Smooth muscle cell (in vitro differentiated cells): ENCODE results near the gene BCAS1. TPM values are rescaled to one million over a fixed set of nuclear protein-coding genes. Genes with fewer than 3 reads are reported as not detected.

Experiments
- DNase-seq: peaks from one replicate; lab custom pipeline; 2025; ENCODE audit not compliant: unreplicated experiment; lab: John Stamatoyannopoulos, UW
- H2AFZ ChIP-seq: fragments of 200-600 bp; sonication (generic); 2 replicates; pipeline ENCODE4 v1.6.0; 2016; ENCODE audit warnings: antibody characterized with exemption, low read depth, mild to moderate bottlenecking
- H3F3A ChIP-seq: fragments of 200-600 bp; sonication (generic); 2 replicates; pipeline ENCODE4 v1.6.0; 2017; ENCODE audit warnings: antibody characterized with exemption, low read depth
- H3K27ac ChIP-seq: fragments of 200-600 bp; sonication (generic); 2 replicates; pipeline ENCODE4 v1.5.1; 2016; ENCODE audit warnings: low read depth, mild to moderate bottlenecking
- H3K27me3 ChIP-seq: fragments of 200-600 bp; sonication (generic); 2 replicates; pipeline ENCODE4 v1.6.1; 2016; ENCODE audit warnings: low read depth, mild to moderate bottlenecking
- H3K36me3 ChIP-seq: fragments of 200-600 bp; sonication (generic); 2 replicates; pipeline ENCODE4 v1.5.1; 2016; ENCODE audit warnings: low read depth
- H3K4me1 ChIP-seq: fragments of 200-600 bp; sonication (generic); 2 replicates; pipeline ENCODE4 v1.5.1; 2016; ENCODE audit warnings: low read depth
- H3K4me2 ChIP-seq: fragments of 200-600 bp; sonication (generic); 2 replicates; pipeline ENCODE4 v1.6.0; 2016; ENCODE audit warnings: mild to moderate bottlenecking
- H3K4me3 ChIP-seq: fragments of 200-600 bp; sonication (generic); 2 replicates; pipeline ENCODE4 v1.5.1; 2016; ENCODE audit warnings: mild to moderate bottlenecking
- H3K79me2 ChIP-seq: fragments of 200-600 bp; sonication (generic); 2 replicates; pipeline ENCODE4 v1.6.0; 2016; ENCODE audit warnings: low read depth, mild to moderate bottlenecking
- H3K9ac ChIP-seq: fragments of 200-600 bp; sonication (generic); 2 replicates; pipeline ENCODE4 v1.6.0; 2016; ENCODE audit warnings: low read depth
- H3K9me3 ChIP-seq: fragments of 200-600 bp; sonication (generic); replicated peaks from 2 replicates; pipeline ENCODE4 v1.5.1; 2016; ENCODE audit warnings: low read depth
- H4K20me1 ChIP-seq: fragments of 200-600 bp; sonication (generic); 2 replicates; pipeline ENCODE4 v1.6.0; 2016; ENCODE audit warnings: low read depth
- WGBS: methylation state at CpG from one replicate; pipeline ENCODE4 v1.1.7; 2016; ENCODE audit warnings: low lambda C conversion rate; 5-methylcytosine and 5-hydroxymethylcytosine counted together
- polyA plus RNA-seq: library from polyadenylated mRNA; unstranded; fragments of >200 nt; fragmentation: Nextera tagmentation; extraction: Ambion mirVana; gene quantifications from 2 replicates; pipeline ENCODE4 v1.2.1, GENCODE V29; 2016
- total RNA-seq: library from RNA; depleted of rRNA; stranded (reverse); fragments of >200 nt; gene quantifications from 2 replicates; pipeline ENCODE4 v1.2.3, GENCODE V29; 2014
- TF ChIP-seq, protein P1 (sequence below): fragments of 200-600 bp; sonication (generic); IDR thresholded peaks from 2 replicates; pipeline ENCODE4 v1.5.1; 2017; ENCODE audit warnings: borderline replicate concordance, mild to moderate bottlenecking, antibody characterized with exemption; ENCODE audit not compliant: insufficient read depth, poor library complexity, severe bottlenecking

The BCAS1 gene
- total and polyA plus RNA-seq, 2 experiments from 2014 or later, result 0.09 to 0.15 TPM

DNA sequence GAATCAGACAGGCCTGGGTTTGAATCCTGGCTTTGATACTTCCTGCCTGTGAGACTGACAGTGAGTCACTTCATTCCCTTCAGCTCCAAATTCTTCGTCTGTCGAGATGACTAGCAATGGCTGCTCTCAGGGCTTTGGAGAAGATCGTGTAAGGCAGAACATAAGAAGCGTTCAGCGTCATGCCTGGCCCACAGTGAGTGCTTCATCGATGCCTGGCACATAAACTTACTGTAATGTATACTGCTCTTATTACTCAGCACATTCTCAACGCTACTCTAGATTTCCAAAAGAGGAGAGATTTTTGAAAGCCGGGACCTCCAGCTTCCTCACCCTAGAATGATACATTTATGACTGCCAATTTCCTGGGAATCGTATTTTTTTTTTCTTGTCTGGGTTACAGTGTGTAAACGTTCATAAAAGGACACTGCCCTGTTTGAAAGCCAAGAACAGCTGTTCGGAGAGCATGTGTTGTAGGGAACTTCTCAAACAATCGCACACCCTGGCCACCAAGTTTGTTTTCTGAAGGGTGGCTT lies 16.2 kb upstream of the BCAS1 start:
- Histone ChIP-seq H3K9ac (no peak overlapping the region), H3K9me3 (no peaks in the 10 kb centered on the region), H3K27me3 (no peaks in the 10 kb centered on the region), H3K4me1 (no peaks in the 10 kb centered on the region), H3K27ac (peak overlapping the region; percentile 32), H3K4me3 (no peak overlapping the region), H3K79me2 (no peaks in the 10 kb centered on the region), H3K4me2 (no peak overlapping the region), H3F3A (no peaks in the 10 kb centered on the region), H4K20me1 (no peaks in the 10 kb centered on the region), H3K36me3 (no peaks in the 10 kb centered on the region), H2AFZ (peak overlapping the region; percentile 61)
- no peak for DNase-seq
- TF ChIP-seq, protein P1, sequence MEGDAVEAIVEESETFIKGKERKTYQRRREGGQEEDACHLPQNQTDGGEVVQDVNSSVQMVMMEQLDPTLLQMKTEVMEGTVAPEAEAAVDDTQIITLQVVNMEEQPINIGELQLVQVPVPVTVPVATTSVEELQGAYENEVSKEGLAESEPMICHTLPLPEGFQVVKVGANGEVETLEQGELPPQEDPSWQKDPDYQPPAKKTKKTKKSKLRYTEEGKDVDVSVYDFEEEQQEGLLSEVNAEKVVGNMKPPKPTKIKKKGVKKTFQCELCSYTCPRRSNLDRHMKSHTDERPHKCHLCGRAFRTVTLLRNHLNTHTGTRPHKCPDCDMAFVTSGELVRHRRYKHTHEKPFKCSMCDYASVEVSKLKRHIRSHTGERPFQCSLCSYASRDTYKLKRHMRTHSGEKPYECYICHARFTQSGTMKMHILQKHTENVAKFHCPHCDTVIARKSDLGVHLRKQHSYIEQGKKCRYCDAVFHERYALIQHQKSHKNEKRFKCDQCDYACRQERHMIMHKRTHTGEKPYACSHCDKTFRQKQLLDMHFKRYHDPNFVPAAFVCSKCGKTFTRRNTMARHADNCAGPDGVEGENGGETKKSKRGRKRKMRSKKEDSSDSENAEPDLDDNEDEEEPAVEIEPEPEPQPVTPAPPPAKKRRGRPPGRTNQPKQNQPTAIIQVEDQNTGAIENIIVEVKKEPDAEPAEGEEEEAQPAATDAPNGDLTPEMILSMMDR, result no peak
- 51% methylated on average over 12 of the region's 12 CpGs for WGBS

- no peaks in the 10 kb centered on the region for H3K4me1 ChIP-seq
- H2AFZ ChIP-seq, result no peak overlapping the region
- H3K27me3 ChIP-seq, result no peaks in the 10 kb centered on the region
- DNase-seq, result no peak
- no peak overlapping the region for H3K9ac ChIP-seq
- no peaks in the 10 kb centered on the region for H4K20me1 ChIP-seq
- TF ChIP-seq, protein P1, result no peak
- H3K4me2 ChIP-seq, result no peak overlapping the region
- H3K27ac ChIP-seq, result peak overlapping the region; percentile 32
- 100% methylated on average over 3 of the region's 3 CpGs for WGBS
- no peaks in the 10 kb centered on the region for H3F3A ChIP-seq
- H3K4me3 ChIP-seq, result no peak overlapping the region
- no peaks in the 10 kb centered on the region for H3K79me2 ChIP-seq
- no peaks in the 10 kb centered on the region for H3K36me3 ChIP-seq
- H3K9me3 ChIP-seq, result no peaks in the 10 kb centered on the region
Observed at GRCh38 chr20:54085910-54086309, 15.5 kb upstream of the BCAS1 start.

DNA sequence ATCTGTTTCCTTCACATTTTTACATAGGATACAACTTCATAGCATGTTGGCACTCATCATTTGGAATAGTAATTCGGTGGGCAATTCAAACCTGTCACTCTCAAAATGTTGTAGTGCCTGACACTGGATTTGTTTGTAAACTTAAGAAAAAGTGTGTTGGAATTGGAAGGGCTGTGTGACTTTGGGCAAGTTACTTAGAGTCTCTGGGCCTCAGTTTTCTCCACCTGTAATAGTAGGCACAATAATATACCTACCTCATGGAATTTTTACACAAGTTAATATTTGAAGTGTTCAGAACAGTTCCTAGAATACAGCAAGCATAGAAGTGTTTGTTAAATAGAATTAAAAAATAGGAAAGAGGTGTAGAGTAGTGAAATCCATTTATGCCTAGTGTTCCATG lies 15.0 kb upstream of the BCAS1 start:
- Histone ChIP-seq H2AFZ (no peak overlapping the region), H3K27ac (no peak overlapping the region), H3K27me3 (no peaks in the 10 kb centered on the region), H3K9ac (no peak overlapping the region), H3K79me2 (no peaks in the 10 kb centered on the region), H3F3A (no peaks in the 10 kb centered on the region), H4K20me1 (no peaks in the 10 kb centered on the region), H3K4me1 (no peaks in the 10 kb centered on the region), H3K9me3 (no peaks in the 10 kb centered on the region), H3K4me2 (no peak overlapping the region), H3K36me3 (no peaks in the 10 kb centered on the region), H3K4me3 (no peak overlapping the region)
- TF ChIP-seq, protein P1, result no peak
- no peak for DNase-seq
- 94% methylated on average over 1 of the region's 1 CpG for WGBS

- Histone ChIP-seq H3K4me2 (no peak overlapping the region), H3K9me3 (no peaks in the 10 kb centered on the region), H3K9ac (no peak overlapping the region), H3K36me3 (no peaks in the 10 kb centered on the region), H3K79me2 (no peaks in the 10 kb centered on the region), H3K27ac (no peak overlapping the region), H3F3A (no peaks in the 10 kb centered on the region), H3K4me1 (no peaks in the 10 kb centered on the region), H3K4me3 (no peak overlapping the region), H4K20me1 (no peaks in the 10 kb centered on the region), H2AFZ (no peak overlapping the region), H3K27me3 (no peaks in the 10 kb centered on the region)
- DNase-seq, result no peak
- TF ChIP-seq, protein P1, result no peak
- WGBS, result 71% methylated on average over 5 of the region's 5 CpGs
Observed at GRCh38 chr20:54084727-54085388, 14.5 kb upstream of the BCAS1 start.
